HepG2 (cell line): Measurements from ENCODE around the gene TMEM198. TPM values are rescaled to one million over a fixed set of nuclear protein-coding genes. Genes with fewer than 3 reads are reported as not detected.

ENCODE experiments used
- AGO1 ChIP-seq: fragments of 200-400 bp; formaldehyde crosslinking; IDR thresholded peaks from 2 replicates; pipeline ENCODE4 v1.6.1; 2017; ENCODE audit warnings: mild to moderate bottlenecking, low read depth, low read length, moderate library complexity; ENCODE audit not compliant: poor library complexity, severe bottlenecking
- CENPX ChIP-seq: sonication (generic); formaldehyde crosslinking; IDR thresholded peaks from 2 replicates; pipeline ENCODE4 v1.9.0; 2021; ENCODE audit warnings: mild to moderate bottlenecking, missing genetic modification reagents, moderate library complexity
- EP300 ChIP-seq, 3 experiments: sonication (generic) in 1 of 3; formaldehyde crosslinking in 1 of 3; IDR thresholded peaks; 2 replicates each; pipeline versions ENCODE4 v1.5.1 to v1.6.1; 2011 to 2020; ENCODE audit warnings: low read depth in 2 of 3, low read length in 2 of 3, borderline replicate concordance in 1 of 3, improper control_type of control experiment in 1 of 3, mild to moderate bottlenecking in 1 of 3, missing genetic modification reagents in 1 of 3, moderate library complexity in 1 of 3
- JDP2 ChIP-seq: sonication (generic); formaldehyde crosslinking; IDR thresholded peaks from 2 replicates; pipeline ENCODE4 v1.8.1; 2022; ENCODE audit warnings: missing genetic modification reagents, borderline replicate concordance
- NFKB2 ChIP-seq: sonication (generic); formaldehyde crosslinking; IDR thresholded peaks from 2 replicates; pipeline ENCODE4 v1.4.0; 2020; ENCODE audit warnings: missing genetic modification reagents, borderline replicate concordance
- SYNCRIP ChIP-seq: fragments of 200-400 bp; formaldehyde crosslinking; IDR thresholded peaks from 2 replicates; pipeline ENCODE4 v1.6.1; 2018; ENCODE audit warnings: mild to moderate bottlenecking, low read depth, low read length; ENCODE audit not compliant: insufficient read depth
- ZBTB20 ChIP-seq: sonication (generic); formaldehyde crosslinking; IDR thresholded peaks from 2 replicates; pipeline ENCODE4 v1.8.1; 2023; ENCODE audit warnings: missing genetic modification reagents, low read depth, mild to moderate bottlenecking, borderline replicate concordance
- ZBTB40 ChIP-seq, 2 experiments: fragments of 450-650 bp in 1 of 2; sonication (generic) in 1 of 2; formaldehyde crosslinking in 1 of 2; IDR thresholded peaks; 2 replicates each; pipeline versions ENCODE4 v1.6.1 to v1.8.0; 2016 to 2022; ENCODE audit warnings: antibody characterized with exemption in 1 of 2, mild to moderate bottlenecking in 1 of 2, missing genetic modification reagents in 1 of 2
- ZFP37 ChIP-seq: sonication (generic); formaldehyde crosslinking; IDR thresholded peaks from 2 replicates; pipeline ENCODE4 v1.4.0; 2020; ENCODE audit warnings: missing genetic modification reagents, borderline replicate concordance
- ZFP82 ChIP-seq: sonication (generic); formaldehyde crosslinking; IDR thresholded peaks from 2 replicates; pipeline ENCODE4 v1.5.1; 2020; ENCODE audit warnings: mild to moderate bottlenecking, missing genetic modification reagents, borderline replicate concordance
- ZFX ChIP-seq: sonication (generic); formaldehyde crosslinking; IDR thresholded peaks from 2 replicates; pipeline ENCODE4 v1.4.0; 2020; ENCODE audit warnings: mild to moderate bottlenecking, low read depth, missing genetic modification reagents, moderate library complexity
- ZFY ChIP-seq: sonication (generic); formaldehyde crosslinking; IDR thresholded peaks from 2 replicates; pipeline ENCODE4 v1.4.0; 2020; ENCODE audit warnings: missing genetic modification reagents
- ZNF17 ChIP-seq: sonication (generic); formaldehyde crosslinking; IDR thresholded peaks from 2 replicates; pipeline ENCODE4 v1.5.0; 2020; ENCODE audit warnings: mild to moderate bottlenecking, missing genetic modification reagents
- ZNF207 ChIP-seq: fragments of 450-650 bp; IDR thresholded peaks from 2 replicates; pipeline ENCODE4 v1.6.1; 2016; ENCODE audit warnings: antibody characterized with exemption, borderline replicate concordance
- ZNF225 ChIP-seq: sonication (generic); formaldehyde crosslinking; IDR thresholded peaks from 2 replicates; pipeline ENCODE4 v1.4.0; 2020; ENCODE audit warnings: mild to moderate bottlenecking, missing genetic modification reagents
- ZNF432 ChIP-seq: sonication (generic); formaldehyde crosslinking; IDR thresholded peaks from 2 replicates; pipeline ENCODE4 v1.5.0; 2020; ENCODE audit warnings: missing genetic modification reagents, mild to moderate bottlenecking, borderline replicate concordance
- ZNF678 ChIP-seq: sonication (generic); formaldehyde crosslinking; IDR thresholded peaks from 2 replicates; pipeline ENCODE4 v1.4.0; 2020; ENCODE audit warnings: mild to moderate bottlenecking, missing genetic modification reagents
- polyA plus RNA-seq, 8 experiments: library from polyadenylated mRNA; depleted of rRNA in 3 of 8; stranded (reverse) in 7 of 8; unstranded in 1 of 8; fragments of >200 nt; fragmentation: Illumina TruSeq in 4 of 8; extraction: Trizol in 4 of 8; gene quantifications; 2 replicates each; pipeline versions ENCODE4 v1.2.1 to v1.2.3, GENCODE V29; 2011 to 2016; ENCODE audit warnings: low read depth in 4 of 8, missing spikeins in 1 of 8, mixed read lengths in 1 of 8; ENCODE audit not compliant: insufficient read depth in 1 of 8
- total RNA-seq, 5 experiments: library from RNA; depleted of rRNA; stranded (reverse); fragments of >200 nt; fragmentation: Illumina TruSeq; extraction: Trizol; gene quantifications; 2 replicates each; pipeline ENCODE4 v1.2.3, GENCODE V29; 2016; ENCODE audit warnings: low read depth in 1 of 5

Gene TMEM198
- total and polyA plus RNA-seq, 2 of the 13 experiments (the other 11 are each of a cell fraction or from before 2014, with no cell fraction given), result 17.3 to 23.5 TPM

DNA sequence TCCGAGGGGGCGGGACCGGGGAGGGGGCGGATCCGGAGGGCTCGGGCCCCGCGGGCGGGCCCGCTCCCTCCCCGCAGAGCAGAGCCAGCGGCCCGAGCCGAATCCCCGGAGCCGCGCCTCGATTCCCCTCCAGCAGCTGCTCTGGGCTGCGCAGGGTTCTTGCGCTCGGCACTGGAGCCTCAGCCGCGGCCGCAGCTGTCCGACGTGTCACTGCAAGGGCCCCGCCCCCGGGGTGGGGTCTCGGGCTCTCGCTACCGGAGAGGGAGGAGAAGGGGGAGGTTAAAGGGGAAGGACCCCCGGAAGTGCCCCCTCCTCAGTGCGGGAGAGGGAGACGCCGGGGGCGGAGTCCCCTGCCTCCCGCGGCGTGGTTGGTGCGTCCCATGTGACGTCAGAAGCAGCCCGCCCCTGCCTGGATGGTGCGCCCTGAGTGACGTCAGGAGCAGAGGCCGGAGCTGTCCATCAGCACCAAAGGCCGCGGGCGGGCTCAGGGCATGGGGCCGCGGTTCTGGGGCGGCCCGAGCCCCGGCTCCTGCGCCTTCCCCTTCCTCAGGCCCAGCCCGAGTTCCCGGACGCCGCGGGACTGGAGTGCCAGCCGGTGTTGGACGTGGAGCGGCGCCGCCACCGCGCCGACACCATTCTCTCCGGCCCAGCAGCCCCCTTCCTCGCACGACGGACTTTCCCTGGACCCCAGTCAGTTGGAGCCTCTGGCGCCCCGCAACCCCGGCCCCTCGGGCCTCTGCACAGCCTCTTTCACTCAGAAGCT is at the start of gene TMEM198, which contains the start of gene CHPF (continued):
- TF ChIP-seq ZBTB40 (IDR thresholded peaks at IDR 0.05) (peak; percentile 47; the same call in 1 of the 2 replicates), ZBTB40 (CRISPR knock-in tag; IDR thresholded peaks at IDR 0.05) (no peak; the same call in 1 of the 2 replicates), ZFP37 (CRISPR knock-in tag) (peak; percentile 95; the same call in 1 of the 2 replicates), SYNCRIP (no peak), ZFP82 (CRISPR knock-in tag) (peak; percentile 37; the same call in 1 of the 2 replicates), ZNF678 (CRISPR knock-in tag) (peak; percentile 86), ZFY (CRISPR knock-in tag) (peak; percentile 78), NFKB2 (CRISPR knock-in tag) (peak; percentile 97), JDP2 (peak; percentile 29; the same call in 1 of the 2 replicates), ZNF17 (CRISPR knock-in tag) (no peak), ZBTB20 (CRISPR knock-in tag) (peak; percentile 93), ZFX (CRISPR knock-in tag) (peak; percentile 78), EP300 (IDR thresholded peaks at IDR 0.05; ENCODE audit: low read depth in 2 of 2, low read length in 2 of 2) (peak in 1 of 2 experiments; percentile 59; a peak in 1 of 4 replicates), EP300 (CRISPR knock-in tag; IDR thresholded peaks at IDR 0.05; ENCODE audit: borderline replicate concordance) (no peak; the same call in 1 of the 2 replicates), CENPX (no peak), AGO1 (peak; percentile 87), ZNF432 (no peak), ZNF207 (no peak), ZNF225 (CRISPR knock-in tag) (peak; percentile 66; the same call in 1 of the 2 replicates)
